ENCODE data around the gene FMO1.

GRCh38 chr1:171248841-171249240 is 547 bp downstream of the FMO1 start:
- no peak for TF ChIP-seq CTCF (IDR thresholded peaks at IDR 0.05)
- TF ChIP-seq POLR2A (IDR thresholded peaks at IDR 0.05), result no peak

Measured in Peyer's patch (tissue), 4 donors.